IPS-NIHi11 (cell line): ENCODE measurements around the gene ZNF792.
"Not testable (repeated sequence)": the region's sequence is repeated elsewhere in the genome, so short reads cannot be mapped to it uniquely, and the experiment has no call there.

Experiments
- DNase-seq: peaks from one replicate; pipeline ENCODE4 v3.0.0; 2012; ENCODE audit warnings: mixed read lengths, low spot score

The ZNF792 gene

GRCh38 chr19:34998777-34999497, 34.9 kb upstream of the ZNF792 start:
- DNase-seq = peak; percentile 81

- not testable (repeated sequence) for DNase-seq
Measured at GRCh38 chr19:34998224-34998623, 34.2 kb upstream of the ZNF792 start.

GRCh38 chr19:34997071-34997617, 33.1 kb upstream of the ZNF792 start:
- DNase-seq = no peak

GRCh38 chr19:34995551-34995950, 31.5 kb upstream of the ZNF792 start:
- no peak for DNase-seq

- no peak for DNase-seq
Measured at GRCh38 chr19:34994643-34995541, 30.9 kb upstream of the ZNF792 start.

- DNase-seq = no peak
Measured at GRCh38 chr19:34994286-34994642, 30.2 kb upstream of the ZNF792 start.

GRCh38 chr19:34992582-34992981, 28.6 kb upstream of the ZNF792 start:
- not testable (repeated sequence) for DNase-seq

- DNase-seq = no peak
Measured at GRCh38 chr19:34991542-34992333, 27.7 kb upstream of the ZNF792 start.

GRCh38 chr19:34990578-34991192, 26.7 kb upstream of the ZNF792 start:
- no peak for DNase-seq

GRCh38 chr19:34989298-34989697, 25.3 kb upstream of the ZNF792 start:
- no peak for DNase-seq

- no peak for DNase-seq
Measured at GRCh38 chr19:34988119-34988518, 24.1 kb upstream of the ZNF792 start.

- DNase-seq = peak; percentile 65
Measured at GRCh38 chr19:34985249-34986022, 21.4 kb upstream of the ZNF792 start.

GRCh38 chr19:34984287-34984686, 20.3 kb upstream of the ZNF792 start:
- DNase-seq = no peak

- DNase-seq = no peak
Measured at GRCh38 chr19:34983786-34984185, 19.8 kb upstream of the ZNF792 start.

- no peak for DNase-seq
Measured at GRCh38 chr19:34982275-34982674, 18.2 kb upstream of the ZNF792 start.

GRCh38 chr19:34979819-34980640, 16.0 kb upstream of the ZNF792 start:
- DNase-seq = no peak

- DNase-seq = no peak
Measured at GRCh38 chr19:34976611-34977010, 12.6 kb upstream of the ZNF792 start.

- no peak for DNase-seq
Measured at GRCh38 chr19:34975056-34975455, 11.0 kb upstream of the ZNF792 start.

- no peak for DNase-seq
Measured at GRCh38 chr19:34974646-34975045, 10.6 kb upstream of the ZNF792 start.

GRCh38 chr19:34972163-34972705, 8.2 kb upstream of the ZNF792 start:
- DNase-seq = no peak
